H9 (cell line): ENCODE results near the gene HOMER1. TPM values are rescaled to one million over a fixed set of nuclear protein-coding genes. Genes with fewer than 3 reads are reported as not detected.

Experiments used
- DNase-seq: peaks from one replicate; pipeline ENCODE4 v3.0.0-alpha.2; 2017
- H2AFZ ChIP-seq: one replicate; pipeline ENCODE4 v1.6.1; 2013; ENCODE audit warnings: mild to moderate bottlenecking, low read length, control low read depth, moderate library complexity
- H2AK5ac ChIP-seq: 2 replicates; pipeline ENCODE4 v1.6.1; 2013; ENCODE audit warnings: low read length, control low read depth, mixed read lengths; ENCODE audit not compliant: insufficient read length
- H2BK120ac ChIP-seq: one replicate; pipeline ENCODE4 v1.6.1; 2013; ENCODE audit warnings: low read depth, mild to moderate bottlenecking, low read length, control low read depth, inconsistent platforms; ENCODE audit not compliant: poor library complexity, severe bottlenecking
- H2BK12ac ChIP-seq: 2 replicates; pipeline ENCODE4 v1.6.1; 2013; ENCODE audit warnings: low read length, control low read depth, mixed read lengths, low read depth; ENCODE audit not compliant: insufficient read length
- H2BK15ac ChIP-seq: 2 replicates; pipeline ENCODE4 v1.6.1; 2013; ENCODE audit warnings: low read depth, low read length, control low read depth
- H2BK20ac ChIP-seq: one replicate; pipeline ENCODE4 v1.6.1; 2013; ENCODE audit warnings: low read depth, mild to moderate bottlenecking, low read length, control low read depth, inconsistent platforms; ENCODE audit not compliant: poor library complexity, severe bottlenecking
- H2BK5ac ChIP-seq: 2 replicates; pipeline ENCODE4 v1.6.1; 2013; ENCODE audit warnings: low read length, control low read depth, mixed read lengths; ENCODE audit not compliant: insufficient read length
- H3K14ac ChIP-seq: 2 replicates; pipeline ENCODE4 v1.6.1; 2013; ENCODE audit warnings: low read length, control low read depth; ENCODE audit not compliant: insufficient read depth
- H3K18ac ChIP-seq: 2 replicates; pipeline ENCODE4 v1.6.1; 2013; ENCODE audit warnings: low read depth, mild to moderate bottlenecking, mixed read lengths, low read length, control low read depth; ENCODE audit not compliant: insufficient read length
- H3K23ac ChIP-seq: 2 replicates; pipeline ENCODE4 v1.6.1; 2013; ENCODE audit warnings: low read length, control low read depth, mixed read lengths, low read depth; ENCODE audit not compliant: insufficient read length
- H3K23me2 ChIP-seq: 2 replicates; pipeline ENCODE4 v1.6.1; 2013; ENCODE audit warnings: low read depth, mild to moderate bottlenecking, mixed read lengths, low read length, control low read depth; ENCODE audit not compliant: insufficient read length, poor library complexity, severe bottlenecking
- H3K27ac ChIP-seq: 2 replicates; pipeline ENCODE4 v1.5.1; 2013; ENCODE audit warnings: low read length, control low read depth, mixed read lengths, low read depth; ENCODE audit not compliant: insufficient read length
- H3K27me3 ChIP-seq: 2 replicates; pipeline ENCODE4 v1.6.1; 2013; ENCODE audit warnings: low read length, control low read depth, inconsistent platforms; ENCODE audit not compliant: insufficient read depth
- H3K4ac ChIP-seq: 2 replicates; pipeline ENCODE4 v1.6.1; 2013; ENCODE audit warnings: low read depth, mild to moderate bottlenecking, control low read depth, inconsistent platforms, low read length, moderate library complexity
- H3K4me1 ChIP-seq: 2 replicates; pipeline ENCODE4 v1.6.1; 2013; ENCODE audit warnings: low read length, control low read depth, inconsistent platforms; ENCODE audit not compliant: insufficient read depth
- H3K4me2 ChIP-seq: 2 replicates; pipeline ENCODE4 v1.6.1; 2013; ENCODE audit warnings: low read length, control low read depth, mixed read lengths; ENCODE audit not compliant: insufficient read length, insufficient read depth
- H3K56ac ChIP-seq: 2 replicates; pipeline ENCODE4 v1.6.1; 2013; ENCODE audit warnings: low read depth, mild to moderate bottlenecking, mixed read lengths, low read length, control low read depth; ENCODE audit not compliant: insufficient read length
- H3K79me1 ChIP-seq: 2 replicates; pipeline ENCODE4 v1.6.1; 2013; ENCODE audit warnings: low read depth, mild to moderate bottlenecking, moderate library complexity, low read length, control low read depth, inconsistent platforms; ENCODE audit not compliant: insufficient read depth, poor library complexity, severe bottlenecking
- H3K79me2 ChIP-seq: 2 replicates; pipeline ENCODE4 v1.6.1; 2013; ENCODE audit warnings: low read length, control low read depth, inconsistent platforms; ENCODE audit not compliant: insufficient read depth
- H3K9ac ChIP-seq: 2 replicates; pipeline ENCODE4 v1.6.1; 2013; ENCODE audit warnings: low read length, control low read depth, mixed read lengths; ENCODE audit not compliant: insufficient read length; ENCODE audit errors: extremely low read depth
- H3K9me3 ChIP-seq: one replicate; pipeline ENCODE4 v1.6.1; 2013; ENCODE audit warnings: low read depth, low read length, inconsistent platforms; ENCODE audit not compliant: control insufficient read depth
- H3T11ph ChIP-seq: one replicate; pipeline ENCODE4 v1.6.1; 2013; ENCODE audit warnings: mild to moderate bottlenecking, low read length, control low read depth, inconsistent platforms
- H4K20me1 ChIP-seq: one replicate; pipeline ENCODE4 v1.6.1; 2013; ENCODE audit not compliant: control insufficient read depth, insufficient read length, insufficient read depth
- H4K5ac ChIP-seq: 2 replicates; pipeline ENCODE4 v1.6.1; 2013; ENCODE audit warnings: low read depth, mild to moderate bottlenecking, mixed read lengths, low read length, control low read depth; ENCODE audit not compliant: insufficient read length
- H4K8ac ChIP-seq: replicated peaks from 2 replicates; pipeline ENCODE4 v1.6.1; 2013; ENCODE audit warnings: low read length, control low read depth, mixed read lengths, low read depth; ENCODE audit not compliant: insufficient read length
- H4K91ac ChIP-seq: 2 replicates; pipeline ENCODE4 v1.6.1; 2013; ENCODE audit warnings: low read depth, mild to moderate bottlenecking, moderate library complexity, mixed read lengths, low read length, control low read depth; ENCODE audit not compliant: insufficient read length
- H3K27ac Mint-ChIP-seq, 3 experiments: 2 replicates in 2 of 3; 3 replicates in 1 of 3; pipeline ENCODE4 v1.8.0; 2020 to 2021; ENCODE audit warnings: mixed read lengths in 3 of 3, mild to moderate bottlenecking in 1 of 3, moderate library complexity in 1 of 3
- H3K27me3 Mint-ChIP-seq: 2 replicates; pipeline ENCODE4 v1.8.0; 2021; ENCODE audit warnings: low read depth, mild to moderate bottlenecking, moderate library complexity, mixed read lengths
- H3K36me3 Mint-ChIP-seq, 3 experiments: 2 replicates in 2 of 3; 3 replicates in 1 of 3; pipeline ENCODE4 v1.8.0; 2020 to 2021; ENCODE audit warnings: low read depth in 3 of 3, mixed read lengths in 3 of 3; ENCODE audit not compliant: insufficient read depth in 1 of 3
- H3K4me1 Mint-ChIP-seq, 2 experiments: 2 replicates each; pipeline ENCODE4 v1.8.0; 2020; ENCODE audit warnings: mixed read lengths in 2 of 2
- H3K4me3 Mint-ChIP-seq, 2 experiments: 2 replicates in 1 of 2; 3 replicates in 1 of 2; pipeline ENCODE4 v1.8.0; 2020 to 2021; ENCODE audit warnings: mild to moderate bottlenecking in 2 of 2, mixed read lengths in 2 of 2, moderate library complexity in 1 of 2
- H3K9me3 Mint-ChIP-seq, 2 experiments: 2 replicates in 1 of 2; 3 replicates in 1 of 2; pipeline ENCODE4 v1.8.0; 2020; ENCODE audit warnings: mild to moderate bottlenecking in 2 of 2, mixed read lengths in 2 of 2, moderate library complexity in 1 of 2
- CTCF ChIP-seq: fragments of 200-600 bp; sonication (generic); conservative IDR thresholded peaks from 3 replicates; pipeline ENCODE4 v1.8.0; 2021; ENCODE audit warnings: antibody characterized with exemption, mild to moderate bottlenecking
- WGBS: extraction: QIAGEN DNeasy Blood & Tissue Kit; methylation state at CpG from one replicate; pipeline ENCODE4 v1.1.7; 2013; ENCODE audit warnings: missing lambda C conversion rate, low lambda C conversion rate, mixed read lengths; ENCODE audit not compliant: insufficient read length; ENCODE audit errors: extremely low coverage; 5-methylcytosine and 5-hydroxymethylcytosine counted together
- total RNA-seq: library from RNA; stranded (reverse); gene quantifications from 2 replicates; pipeline ENCODE4 v1.2.1, GENCODE V29; 2021

HOMER1 gene
- total RNA-seq, 1 experiment from 2014 or later, result 39.5 TPM

GRCh38 chr5:79563247-79563590, 49.3 kb upstream of the HOMER1 start:
- Histone ChIP-seq H2BK120ac (no peak overlapping the region), H3K27me3 (no peaks in the 10 kb centered on the region), H2BK5ac (no peak overlapping the region), H3K14ac (no peak overlapping the region), H3K18ac (no peak overlapping the region), H4K5ac (no peak overlapping the region), H3K4me1 (no peaks in the 10 kb centered on the region), H3K56ac (no peak overlapping the region), H2AK5ac (no peak overlapping the region), H3T11ph (no peak overlapping the region), H3K4ac (no peak overlapping the region), H4K20me1 (no peaks in the 10 kb centered on the region), H2AFZ (no peak overlapping the region), H2BK20ac (no peak overlapping the region), H3K79me2 (no peaks in the 10 kb centered on the region), H3K9ac (no peak overlapping the region), H3K23ac (no peak overlapping the region), H3K79me1 (no peaks in the 10 kb centered on the region), H3K23me2 (no peaks in the 10 kb centered on the region), H3K27ac (no peak overlapping the region), H2BK15ac (no peak overlapping the region), H4K91ac (no peak overlapping the region), H2BK12ac (no peak overlapping the region), H4K8ac (no peak overlapping the region), H3K9me3 (no peaks in the 10 kb centered on the region), H3K4me2 (no peak overlapping the region)
- peak overlapping the region in 1 of 3 experiments; percentile 95; a peak in 2 of 7 replicates for H3K27ac Mint-ChIP-seq
- H3K36me3 Mint-ChIP-seq, result no peaks in the 10 kb centered on the region
- no peak for TF ChIP-seq CTCF
- no peak overlapping the region; a peak in 1 of 5 replicates for H3K4me3 Mint-ChIP-seq
- no CpG with 5 or more reads among the region's 4 CpGs for WGBS
- peaks cover 20% of the 10 kb centered on the region for H3K27me3 Mint-ChIP-seq
- DNase-seq, result no peak
- H3K4me1 Mint-ChIP-seq, result peaks cover 36 to 42% of the 10 kb centered on the region in 2 experiments
- H3K9me3 Mint-ChIP-seq, result no peaks in the 10 kb centered on the region
